ENCODE measurements around the gene CISTR.

DNA sequence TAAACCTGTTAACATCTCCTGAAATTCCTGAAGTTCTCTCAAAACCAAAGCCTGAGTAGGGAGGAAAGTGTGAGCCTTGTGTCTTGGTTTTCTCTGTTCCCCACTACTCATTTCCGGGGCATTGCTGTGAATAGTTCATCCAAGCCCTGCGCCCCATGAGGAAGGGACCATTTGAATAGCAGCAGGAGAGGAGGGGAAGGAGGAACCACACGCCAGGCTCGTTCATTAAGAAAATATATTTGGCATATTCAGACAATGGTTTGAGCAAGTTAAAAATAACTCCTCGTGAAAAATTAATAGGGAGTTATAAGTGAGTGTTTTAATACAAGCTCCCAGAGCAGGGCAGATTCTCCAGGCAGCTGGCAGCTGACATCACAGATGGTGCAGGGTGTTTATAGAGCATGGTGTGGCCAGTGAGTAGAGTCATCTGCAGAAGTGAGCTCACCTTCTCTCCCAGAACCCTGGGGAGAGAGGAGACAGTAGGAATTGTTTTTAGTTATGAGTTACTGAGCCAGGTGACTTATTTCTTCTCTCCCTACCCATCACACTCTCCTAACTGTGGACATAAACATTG is 29.5 kb upstream of the CISTR start:
- TF ChIP-seq, protein P1, sequence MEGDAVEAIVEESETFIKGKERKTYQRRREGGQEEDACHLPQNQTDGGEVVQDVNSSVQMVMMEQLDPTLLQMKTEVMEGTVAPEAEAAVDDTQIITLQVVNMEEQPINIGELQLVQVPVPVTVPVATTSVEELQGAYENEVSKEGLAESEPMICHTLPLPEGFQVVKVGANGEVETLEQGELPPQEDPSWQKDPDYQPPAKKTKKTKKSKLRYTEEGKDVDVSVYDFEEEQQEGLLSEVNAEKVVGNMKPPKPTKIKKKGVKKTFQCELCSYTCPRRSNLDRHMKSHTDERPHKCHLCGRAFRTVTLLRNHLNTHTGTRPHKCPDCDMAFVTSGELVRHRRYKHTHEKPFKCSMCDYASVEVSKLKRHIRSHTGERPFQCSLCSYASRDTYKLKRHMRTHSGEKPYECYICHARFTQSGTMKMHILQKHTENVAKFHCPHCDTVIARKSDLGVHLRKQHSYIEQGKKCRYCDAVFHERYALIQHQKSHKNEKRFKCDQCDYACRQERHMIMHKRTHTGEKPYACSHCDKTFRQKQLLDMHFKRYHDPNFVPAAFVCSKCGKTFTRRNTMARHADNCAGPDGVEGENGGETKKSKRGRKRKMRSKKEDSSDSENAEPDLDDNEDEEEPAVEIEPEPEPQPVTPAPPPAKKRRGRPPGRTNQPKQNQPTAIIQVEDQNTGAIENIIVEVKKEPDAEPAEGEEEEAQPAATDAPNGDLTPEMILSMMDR (conservative IDR thresholded peaks at IDR 0.05 in 1 of 2, IDR thresholded peaks at IDR 0.05 in 1 of 2; ENCODE audit: extremely low read depth in 1 of 2, insufficient read depth in 1 of 2, low read depth in 1 of 2, low read length in 2 of 2) = no peak
- no peak for TF ChIP-seq EZH2 (IDR thresholded peaks at IDR 0.05; ENCODE audit: borderline replicate concordance, low read length)

All from mammary epithelial cell (primary cell).